IMR-90 (cell line): ENCODE results near the gene MOV10L1. TPM values are rescaled to one million over a fixed set of nuclear protein-coding genes. Genes with fewer than 3 reads are reported as not detected.
A peak's percentile ranks its signal among the peaks of the same experiment; 100 is the strongest.

ENCODE experiments used
- ATAC-seq: fragments of 200-7000 bp; cut with Tn5 transposase; 2 replicates; pipeline ENCODE4 v1.9.1; 2020; ENCODE audit warnings: low read depth, mild to moderate bottlenecking, moderate library complexity
- BruUV-seq: library from RNA; stranded (reverse); fragments of 400-500 nt; replicated peaks from 2 replicates; lab custom pipeline; 2021; lab: Mats Ljungman, UMichigan
- CTCF ChIA-PET: fragments of 300-600 bp; formaldehyde crosslinking; extraction: SDS; loops from one replicate; lab custom pipeline; 2021; ENCODE audit warnings: antibody characterized with exemption; lab: Yijun Ruan, JAX
- POLR2A ChIA-PET: fragments of 300-600 bp; sonication (Branson Sonifier 250); formaldehyde crosslinking; loops from one replicate; lab custom pipeline; 2022; ENCODE audit warnings: antibody characterized with exemption; ENCODE audit not compliant: unreplicated experiment; lab: Charles Lee
- DNase-seq: peaks from one replicate; pipeline ENCODE4 v3.0.0; 2013
- H2AFZ ChIP-seq: replicated peaks from 2 replicates; pipeline ENCODE3; 2013; ENCODE audit warnings: low read length, mild to moderate bottlenecking; ENCODE audit not compliant: poor library complexity
- H2AK5ac ChIP-seq: 2 replicates; pipeline ENCODE4 v1.6.1; 2013; ENCODE audit warnings: low read depth, low read length, inconsistent platforms
- H2AK9ac ChIP-seq: replicated peaks from 2 replicates; pipeline ENCODE3; 2013; ENCODE audit warnings: mild to moderate bottlenecking, low read depth, low read length, moderate library complexity; ENCODE audit not compliant: poor library complexity
- H2BK120ac ChIP-seq: 2 replicates; pipeline ENCODE4 v1.6.1; 2013; ENCODE audit warnings: low read depth, low read length, inconsistent platforms
- H2BK15ac ChIP-seq: 3 replicates; pipeline ENCODE4 v1.6.1; 2013; ENCODE audit warnings: low read depth, low read length, inconsistent platforms
- H2BK20ac ChIP-seq: 2 replicates; pipeline ENCODE4 v1.6.1; 2013; ENCODE audit warnings: low read depth, mild to moderate bottlenecking, inconsistent platforms, low read length, moderate library complexity
- H2BK5ac ChIP-seq: 2 replicates; pipeline ENCODE4 v1.6.1; 2013; ENCODE audit warnings: mild to moderate bottlenecking, low read depth, low read length, inconsistent platforms; ENCODE audit not compliant: poor library complexity, severe bottlenecking
- H3K14ac ChIP-seq: replicated peaks from 2 replicates; pipeline ENCODE4 v1.6.1; 2013; ENCODE audit warnings: low read depth, low read length, inconsistent platforms
- H3K18ac ChIP-seq: 2 replicates; pipeline ENCODE4 v1.6.1; 2013; ENCODE audit warnings: low read depth, low read length, control low read depth
- H3K23ac ChIP-seq: 2 replicates; pipeline ENCODE4 v1.6.1; 2013; ENCODE audit warnings: low read depth, low read length, inconsistent platforms
- H3K27ac ChIP-seq: 2 replicates; pipeline ENCODE4 v1.5.1; 2013; ENCODE audit warnings: mild to moderate bottlenecking, control low read depth, low read length; ENCODE audit not compliant: insufficient read depth
- H3K27me3 ChIP-seq: 2 replicates; pipeline ENCODE4 v1.6.1; 2013; ENCODE audit warnings: low read length; ENCODE audit not compliant: control insufficient read depth, insufficient read depth
- H3K36me3 ChIP-seq: 2 replicates; pipeline ENCODE4 v1.6.1; 2013; ENCODE audit warnings: low read length, mixed read lengths; ENCODE audit not compliant: control insufficient read depth, insufficient read depth
- H3K4ac ChIP-seq: 2 replicates; pipeline ENCODE4 v1.6.1; 2013; ENCODE audit warnings: low read depth, low read length, inconsistent platforms
- H3K4me1 ChIP-seq: 2 replicates; pipeline ENCODE4 v1.6.1; 2013; ENCODE audit warnings: low read length, mixed read lengths; ENCODE audit not compliant: control insufficient read depth, insufficient read depth
- H3K4me2 ChIP-seq: 2 replicates; pipeline ENCODE4 v1.6.1; 2013; ENCODE audit warnings: low read depth, mild to moderate bottlenecking, control low read depth, low read length, moderate library complexity
- H3K4me3 ChIP-seq: 2 replicates; pipeline ENCODE4 v1.5.1; 2013; ENCODE audit warnings: low read depth, mild to moderate bottlenecking, control low read depth, low read length, moderate library complexity; ENCODE audit not compliant: insufficient read depth
- H3K56ac ChIP-seq: 2 replicates; pipeline ENCODE4 v1.6.1; 2013; ENCODE audit warnings: low read length, inconsistent platforms; ENCODE audit not compliant: insufficient read depth; ENCODE audit errors: extremely low read depth
- H3K79me1 ChIP-seq, 2 experiments: 2 replicates each; pipeline ENCODE4 v1.6.1; 2013; ENCODE audit warnings: low read length in 2 of 2, inconsistent platforms in 1 of 2, low read depth in 1 of 2
- H3K9ac ChIP-seq: 2 replicates; pipeline ENCODE4 v1.6.1; 2013; ENCODE audit warnings: low read depth, low read length, control low read depth
- H3K9me1 ChIP-seq: 2 replicates; pipeline ENCODE4 v1.6.1; 2013; ENCODE audit warnings: low read length, inconsistent platforms; ENCODE audit not compliant: insufficient read depth
- H3K9me3 ChIP-seq: 2 replicates; pipeline ENCODE4 v1.6.1; 2013; ENCODE audit warnings: low read length; ENCODE audit not compliant: control insufficient read depth, insufficient read depth
- H4K20me1 ChIP-seq: 2 replicates; pipeline ENCODE4 v1.6.1; 2013; ENCODE audit warnings: low read length, inconsistent platforms; ENCODE audit not compliant: insufficient read depth
- H4K5ac ChIP-seq: 2 replicates; pipeline ENCODE4 v1.6.1; 2013; ENCODE audit warnings: mild to moderate bottlenecking, low read depth, low read length, control low read depth
- H4K8ac ChIP-seq, 2 experiments: 2 replicates each; pipeline ENCODE4 v1.6.1; 2013; ENCODE audit warnings: low read depth in 2 of 2, low read length in 2 of 2, control low read depth in 1 of 2, inconsistent platforms in 1 of 2
- H4K91ac ChIP-seq: 2 replicates; pipeline ENCODE4 v1.6.1; 2013; ENCODE audit warnings: low read depth, low read length, inconsistent platforms; ENCODE audit not compliant: insufficient read depth
- CHD1 ChIP-seq: IDR thresholded peaks from 2 replicates; pipeline ENCODE4 v1.6.1; 2012; ENCODE audit warnings: low read depth, low read length, improper control_type of control experiment
- FOS ChIP-seq: fragments of 150-350 bp; IDR thresholded peaks from 2 replicates; pipeline ENCODE4 v1.6.1; 2016; ENCODE audit warnings: low read depth, low read length
- MAZ ChIP-seq: IDR thresholded peaks from 2 replicates; pipeline ENCODE4 v1.6.1; 2012; ENCODE audit warnings: low read depth, mild to moderate bottlenecking, low read length, improper control_type of control experiment, moderate library complexity, borderline replicate concordance
- MXI1 ChIP-seq: IDR thresholded peaks from 2 replicates; pipeline ENCODE4 v1.6.1; 2012; ENCODE audit warnings: low read depth, mild to moderate bottlenecking, low read length, moderate library complexity, borderline replicate concordance
- NFE2L2 ChIP-seq: fragments of 150-350 bp; IDR thresholded peaks from 2 replicates; pipeline ENCODE4 v1.6.1; 2016; ENCODE audit warnings: low read depth, mild to moderate bottlenecking, low read length
- RAD21 ChIP-seq: IDR thresholded peaks from 2 replicates; pipeline ENCODE4 v1.6.1; 2012; ENCODE audit warnings: low read length, improper control_type of control experiment
- RCOR1 ChIP-seq: IDR thresholded peaks from 2 replicates; pipeline ENCODE4 v1.6.1; 2012; ENCODE audit warnings: mild to moderate bottlenecking, low read length, improper control_type of control experiment; ENCODE audit not compliant: insufficient replicate concordance
- SMC3 ChIP-seq: fragments of 150-350 bp; IDR thresholded peaks from 2 replicates; pipeline ENCODE4 v1.6.1; 2016; ENCODE audit warnings: low read depth, mild to moderate bottlenecking, antibody characterized with exemption, low read length, moderate library complexity
- WGBS, 2 experiments: methylation state at CpG; one replicate each; pipeline versions ENCODE4 v1.1.5 to v1.1.7; 2013; ENCODE audit warnings: missing lambda C conversion rate in 2 of 2; ENCODE audit not compliant: insufficient read length in 1 of 2; ENCODE audit errors: extremely low coverage in 2 of 2; 5-methylcytosine and 5-hydroxymethylcytosine counted together
- dilution Hi-C: fragments of 300-500 bp; cut with HindIII; formaldehyde crosslinking; loops from one replicate; pipeline ENCODE4 v1.14.3; 2018; ENCODE audit warnings: low sequenced_read_pairs; ENCODE audit not compliant: unreplicated experiment
- in situ Hi-C: fragments of 300-500 bp; cut with MboI; formaldehyde crosslinking; loops from 3 replicates; pipeline ENCODE4 v1.14.3; 2019; ENCODE audit warnings: low sequenced_read_pairs, inconsistent platforms, mixed read lengths
- intact Hi-C: fragments of 100-400 bp; cut with micrococcal nuclease; formaldehyde crosslinking; loops from 2 replicates; pipeline ENCODE4 v1.10.0; 2022
- polyA plus RNA-seq, 3 experiments: library from polyadenylated mRNA; depleted of rRNA; stranded (reverse); fragments of >200 nt; gene quantifications; 2 replicates each; pipeline ENCODE4 v1.2.3, GENCODE V29; 2012; ENCODE audit warnings: low replicate concordance in 1 of 3
- total RNA-seq: library from RNA; depleted of rRNA; stranded (reverse); fragments of >200 nt; gene quantifications from 2 replicates; pipeline ENCODE4 v1.2.3, GENCODE V29; 2012
- TF ChIP-seq, protein P1 (sequence below): fragments of 150-350 bp; IDR thresholded peaks from 2 replicates; pipeline ENCODE4 v1.6.1; 2016; ENCODE audit warnings: low read depth, mild to moderate bottlenecking, low read length, moderate library complexity, borderline replicate concordance

The MOV10L1 gene
- total and polyA plus RNA-seq, 2 of the 4 experiments (the other 2 are of a cell fraction): 0.72 to 1.4 TPM

DNA sequence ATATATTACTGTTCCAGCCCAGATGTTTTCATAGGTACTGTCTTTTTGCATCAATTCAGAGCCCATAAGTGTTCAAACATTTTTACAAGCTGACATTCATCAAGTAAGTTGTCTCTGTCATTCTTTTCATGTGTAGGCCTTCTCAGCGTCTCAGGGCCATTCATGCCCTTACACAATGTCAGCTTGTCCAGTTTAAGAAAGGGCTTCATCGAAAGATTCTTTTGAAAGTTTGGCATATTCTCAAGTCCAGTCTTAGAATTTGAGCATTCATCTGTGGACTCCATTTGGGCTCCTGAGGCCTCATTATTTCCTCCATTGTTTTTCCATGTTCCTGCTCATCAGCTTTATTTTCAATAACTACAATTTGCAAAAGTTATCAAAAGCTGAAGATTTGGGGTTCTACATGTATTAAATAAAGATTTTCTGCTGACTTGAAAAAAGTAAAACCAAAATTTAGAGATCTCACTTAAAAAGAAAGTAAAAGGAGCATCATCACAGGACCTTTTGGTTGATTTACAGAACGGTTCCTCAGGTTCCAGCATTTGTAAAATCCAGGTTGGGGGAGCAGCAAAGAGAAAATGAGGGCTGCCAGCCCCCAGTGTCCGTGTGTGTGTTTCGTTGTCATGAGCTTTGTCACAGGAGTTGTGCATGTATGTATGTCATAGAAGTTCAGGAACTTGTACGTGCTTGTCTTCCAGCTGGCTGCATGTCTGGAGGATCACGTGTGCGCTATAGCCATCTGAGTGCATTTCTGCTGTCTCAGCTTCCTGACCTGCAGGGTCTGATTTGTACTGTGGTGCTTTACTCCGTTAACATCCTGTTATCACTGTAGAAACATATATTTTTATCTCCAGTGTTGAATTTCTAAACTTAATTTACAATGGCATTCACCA, 15.6 kb downstream of the MOV10L1 start (continued):
- TF ChIP-seq MAZ: no peak
- TF ChIP-seq RCOR1: no peak

- Histone ChIP-seq H3K4ac (no peak overlapping the region), H3K27ac (no peak overlapping the region), H3K23ac (no peak overlapping the region), H2BK120ac (no peak overlapping the region), H3K79me1 (no peaks in the 10 kb centered on the region; a peak in 1 of 4 replicates), H4K20me1 (no peaks in the 10 kb centered on the region), H3K9me3 (no peaks in the 10 kb centered on the region), H3K18ac (no peak overlapping the region), H2AK9ac (peak overlapping the region; percentile 42), H3K9me1 (peaks cover 7% of the 10 kb centered on the region; the same call in 1 of the 2 replicates), H3K14ac (no peak overlapping the region), H3K9ac (no peak overlapping the region), H2BK20ac (no peak overlapping the region), H3K4me3 (no peak overlapping the region), H3K36me3 (no peaks in the 10 kb centered on the region), H3K56ac (no peak overlapping the region), H2BK5ac (no peak overlapping the region), H2AK5ac (no peak overlapping the region), H4K91ac (no peak overlapping the region), H4K8ac (no peak overlapping the region), H2AFZ (no peak overlapping the region), H3K27me3 (no peaks in the 10 kb centered on the region; the same call in 1 of the 2 replicates), H4K5ac (no peak overlapping the region), H3K4me1 (peaks cover 8% of the 10 kb centered on the region), H2BK15ac (no peak overlapping the region), H3K4me2 (no peak overlapping the region)
- dilution Hi-C loops (no loop called here), intact Hi-C loops (no loop called here), in situ Hi-C loops (no loop called here)
- BruUV-seq: no TSS peak
- no CpG with 5 or more reads among the region's 9 CpGs for WGBS, 2 experiments
- ATAC-seq (no peak), DNase-seq (no peak)
- POLR2A ChIA-PET: no interaction called here
- CTCF ChIA-PET: interaction anchor here (0.8 kb wide), 1 partner anchor 16 kb away, joined by 3 read pairs; no protein-coding TSS in a partner anchor
- TF ChIP-seq CHD1: no peak
- no peak for TF ChIP-seq MXI1
- TF ChIP-seq SMC3: no peak
- TF ChIP-seq MAZ: no peak
- no peak for TF ChIP-seq RAD21
- no peak for TF ChIP-seq FOS
- no peak for TF ChIP-seq NFE2L2
- TF ChIP-seq, protein P1, sequence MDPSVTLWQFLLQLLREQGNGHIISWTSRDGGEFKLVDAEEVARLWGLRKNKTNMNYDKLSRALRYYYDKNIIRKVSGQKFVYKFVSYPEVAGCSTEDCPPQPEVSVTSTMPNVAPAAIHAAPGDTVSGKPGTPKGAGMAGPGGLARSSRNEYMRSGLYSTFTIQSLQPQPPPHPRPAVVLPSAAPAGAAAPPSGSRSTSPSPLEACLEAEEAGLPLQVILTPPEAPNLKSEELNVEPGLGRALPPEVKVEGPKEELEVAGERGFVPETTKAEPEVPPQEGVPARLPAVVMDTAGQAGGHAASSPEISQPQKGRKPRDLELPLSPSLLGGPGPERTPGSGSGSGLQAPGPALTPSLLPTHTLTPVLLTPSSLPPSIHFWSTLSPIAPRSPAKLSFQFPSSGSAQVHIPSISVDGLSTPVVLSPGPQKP: no peak
Observed at GRCh38 chr22:50107529-50107928, 17.7 kb downstream of the MOV10L1 start.
